ENCODE data around the gene RNGTT. TPM values are rescaled to one million over a fixed set of nuclear protein-coding genes. Genes with fewer than 3 reads are reported as not detected.

The RNGTT gene
- total and polyA plus RNA-seq, 10 of the 15 experiments (the other 5 are each of a cell fraction or from before 2014, with no cell fraction given) = 7.7 to 30.4 (median 22.2) TPM

DNA sequence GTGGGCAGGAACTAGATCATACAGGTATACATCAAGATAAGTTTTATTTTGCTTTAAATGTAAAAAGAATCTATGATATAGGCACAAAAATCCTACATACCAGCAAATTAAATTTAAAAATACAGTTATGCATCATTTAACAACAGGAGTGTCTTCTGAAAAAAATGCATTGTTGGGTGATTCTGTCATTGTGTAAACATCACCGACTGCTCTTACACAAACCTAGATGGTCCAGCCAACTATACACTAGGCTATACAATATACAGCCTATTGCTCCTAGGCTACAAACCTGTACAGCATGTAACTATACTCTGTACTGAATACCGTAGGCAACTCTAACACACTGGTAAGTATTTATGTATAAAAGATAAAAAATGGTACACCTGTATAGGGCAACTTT lies 139.4 kb downstream of the RNGTT start (continued):
- TF ChIP-seq NR2C1 (IDR thresholded peaks at IDR 0.05) (no peak), MEF2B (IDR thresholded peaks at IDR 0.05; ENCODE audit: partially characterized antibody, poor library complexity, severe bottlenecking) (no peak), BHLHE40 (IDR thresholded peaks at IDR 0.05; ENCODE audit: borderline replicate concordance in 1 of 2, low read depth in 2 of 2, low read length in 1 of 2) (no peak), POLR2A (IDR thresholded peaks at IDR 0.05; ENCODE audit: low read depth, low read length) (no peak), IRF4 (IDR thresholded peaks at IDR 0.05; ENCODE audit: low read depth, low read length) (no peak)

DNA sequence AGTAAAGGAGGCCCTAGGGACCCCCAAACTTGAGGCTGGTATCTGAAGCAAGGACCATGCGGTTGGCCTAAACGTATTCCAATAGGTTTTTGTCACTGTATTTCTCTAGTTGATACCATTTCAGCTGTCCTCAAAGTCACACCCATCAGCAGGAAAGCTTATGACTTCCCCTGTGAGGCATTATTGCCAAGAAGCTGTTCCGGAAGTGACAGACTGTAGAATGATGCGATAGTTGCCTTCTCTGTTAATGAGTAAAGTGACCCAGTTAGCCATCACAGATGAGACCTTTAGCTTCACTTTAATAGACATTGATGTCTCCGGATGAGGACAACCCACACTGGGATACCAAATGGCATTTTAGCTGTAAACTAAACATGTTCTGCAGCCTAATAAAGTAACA lies 147.9 kb downstream of the RNGTT start:
- Histone ChIP-seq H4K20me1 (ENCODE audit: control insufficient read depth, insufficient read depth) (no peaks in the 10 kb centered on the region), H3K9me3 (replicated peaks; ENCODE audit: control insufficient read depth, insufficient read depth, low read length) (no peaks in the 10 kb centered on the region; the same call in 1 of the 3 replicates), H3K27me3 (replicated peaks in 1 of 2; ENCODE audit: control insufficient read depth in 2 of 2, insufficient read depth in 2 of 2, low read length in 1 of 2) (no peaks in the 10 kb centered on the region), H3K36me3 (ENCODE audit: control insufficient read depth in 2 of 2, insufficient read depth in 2 of 2, low read length in 1 of 2) (no peaks in the 10 kb centered on the region), H3K27ac (ENCODE audit: control insufficient read depth, insufficient read depth) (no peak overlapping the region), H2AFZ (ENCODE audit: control insufficient read depth, low read depth, low read length) (no peak overlapping the region), H3K79me2 (ENCODE audit: control insufficient read depth, insufficient read depth, low read length) (no peaks in the 10 kb centered on the region), H3K9ac (ENCODE audit: control insufficient read depth, insufficient read depth, low read length) (no peak overlapping the region), H3K4me3 (no peak overlapping the region), H3K4me2 (ENCODE audit: control insufficient read depth, insufficient read depth) (no peak overlapping the region), H3K4me1 (ENCODE audit: control insufficient read depth, insufficient read depth, low read length) (no peaks in the 10 kb centered on the region)
- ChIA-PET CTCF (interaction anchor here (0.6 to 0.9 kb wide), 2 partner anchors 21 to 89 kb away, joined by 3 to 4 read pairs; no protein-coding TSS in a partner anchor), RAD21 (ENCODE audit: unreplicated experiment) (no interaction called here), SMC1A (ENCODE audit: uncharacterized antibody, unreplicated experiment) (interaction anchor here (1.1 to 1.2 kb wide), 2 partner anchors 14 to 55 kb away, joined by 5 to 6 read pairs; no protein-coding TSS in a partner anchor), POLR2A (interaction anchor here (1.2 kb wide), 1 partner anchor 52 kb away, joined by 3 read pairs; no protein-coding TSS in a partner anchor)
- 98% methylated on average over 5 of the region's 5 CpGs for WGBS (ENCODE audit: insufficient coverage, insufficient replicate concordance, low lambda C conversion rate, missing lambda C conversion rate)
- ATAC-seq (no peak), FAIRE-seq (no peak), DNase-seq (ENCODE audit: low read depth, low spot score) (no peak)
- in situ Hi-C loops (cut with MboI) = no loop called here
- no TSS peak for BruUV-seq (replicated peaks)
- intact Hi-C loops (cut with micrococcal nuclease; ENCODE audit: unreplicated experiment) = no loop called here
- TF ChIP-seq MXI1 (IDR thresholded peaks at IDR 0.05; ENCODE audit: low read depth, low read length) (no peak), SP1 (IDR thresholded peaks at IDR 0.05; ENCODE audit: low read depth, low read length) (no peak), RBBP5 (conservative IDR thresholded peaks at IDR 0.05) (no peak), SREBF1 (IDR thresholded peaks at IDR 0.05; ENCODE audit: low read length) (no peak), EGR1 (IDR thresholded peaks at IDR 0.05; ENCODE audit: borderline replicate concordance in 1 of 2, low read depth in 2 of 2, low read length in 2 of 2) (no peak), EP300 (IDR thresholded peaks at IDR 0.05; ENCODE audit: borderline replicate concordance in 1 of 2, control insufficient read depth in 1 of 2, low read depth in 2 of 2, low read length in 2 of 2) (no peak), BMI1 (IDR thresholded peaks at IDR 0.05; ENCODE audit: borderline replicate concordance) (no peak), JUND (IDR thresholded peaks at IDR 0.05; ENCODE audit: low read depth, low read length) (no peak)
- TF ChIP-seq, protein P1, sequence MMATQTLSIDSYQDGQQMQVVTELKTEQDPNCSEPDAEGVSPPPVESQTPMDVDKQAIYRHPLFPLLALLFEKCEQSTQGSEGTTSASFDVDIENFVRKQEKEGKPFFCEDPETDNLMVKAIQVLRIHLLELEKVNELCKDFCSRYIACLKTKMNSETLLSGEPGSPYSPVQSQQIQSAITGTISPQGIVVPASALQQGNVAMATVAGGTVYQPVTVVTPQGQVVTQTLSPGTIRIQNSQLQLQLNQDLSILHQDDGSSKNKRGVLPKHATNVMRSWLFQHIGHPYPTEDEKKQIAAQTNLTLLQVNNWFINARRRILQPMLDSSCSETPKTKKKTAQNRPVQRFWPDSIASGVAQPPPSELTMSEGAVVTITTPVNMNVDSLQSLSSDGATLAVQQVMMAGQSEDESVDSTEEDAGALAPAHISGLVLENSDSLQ (IDR thresholded peaks at IDR 0.05) = no peak
